ENCODE results near the gene PITPNC1.

PITPNC1 gene

DNA sequence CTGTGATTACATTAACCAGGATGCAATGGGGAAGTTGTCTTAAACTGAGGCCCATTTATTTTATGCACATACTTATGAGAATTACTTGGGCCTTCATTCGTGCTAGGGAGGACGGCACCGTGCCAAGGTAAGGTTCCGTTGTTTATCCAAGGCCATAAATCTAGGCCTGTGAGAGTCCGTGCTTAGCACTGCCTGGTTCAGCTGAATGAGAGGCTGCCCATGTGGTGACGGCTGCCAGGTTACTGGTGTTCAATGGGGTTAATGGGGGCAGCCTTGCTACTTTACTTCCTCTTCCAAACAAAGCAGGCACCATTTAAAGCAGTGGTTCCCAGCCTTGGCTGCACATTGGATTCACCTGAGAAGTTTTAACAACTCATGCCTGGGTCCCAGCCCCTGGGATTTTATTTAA, 205.6 kb downstream of the PITPNC1 start:
- TF ChIP-seq, protein P1, sequence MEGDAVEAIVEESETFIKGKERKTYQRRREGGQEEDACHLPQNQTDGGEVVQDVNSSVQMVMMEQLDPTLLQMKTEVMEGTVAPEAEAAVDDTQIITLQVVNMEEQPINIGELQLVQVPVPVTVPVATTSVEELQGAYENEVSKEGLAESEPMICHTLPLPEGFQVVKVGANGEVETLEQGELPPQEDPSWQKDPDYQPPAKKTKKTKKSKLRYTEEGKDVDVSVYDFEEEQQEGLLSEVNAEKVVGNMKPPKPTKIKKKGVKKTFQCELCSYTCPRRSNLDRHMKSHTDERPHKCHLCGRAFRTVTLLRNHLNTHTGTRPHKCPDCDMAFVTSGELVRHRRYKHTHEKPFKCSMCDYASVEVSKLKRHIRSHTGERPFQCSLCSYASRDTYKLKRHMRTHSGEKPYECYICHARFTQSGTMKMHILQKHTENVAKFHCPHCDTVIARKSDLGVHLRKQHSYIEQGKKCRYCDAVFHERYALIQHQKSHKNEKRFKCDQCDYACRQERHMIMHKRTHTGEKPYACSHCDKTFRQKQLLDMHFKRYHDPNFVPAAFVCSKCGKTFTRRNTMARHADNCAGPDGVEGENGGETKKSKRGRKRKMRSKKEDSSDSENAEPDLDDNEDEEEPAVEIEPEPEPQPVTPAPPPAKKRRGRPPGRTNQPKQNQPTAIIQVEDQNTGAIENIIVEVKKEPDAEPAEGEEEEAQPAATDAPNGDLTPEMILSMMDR (IDR thresholded peaks at IDR 0.05; ENCODE audit: low read depth, low read length): no peak
- no peak overlapping the region for H3K4me3 ChIP-seq (ENCODE audit: low read depth, low read length)

DNA sequence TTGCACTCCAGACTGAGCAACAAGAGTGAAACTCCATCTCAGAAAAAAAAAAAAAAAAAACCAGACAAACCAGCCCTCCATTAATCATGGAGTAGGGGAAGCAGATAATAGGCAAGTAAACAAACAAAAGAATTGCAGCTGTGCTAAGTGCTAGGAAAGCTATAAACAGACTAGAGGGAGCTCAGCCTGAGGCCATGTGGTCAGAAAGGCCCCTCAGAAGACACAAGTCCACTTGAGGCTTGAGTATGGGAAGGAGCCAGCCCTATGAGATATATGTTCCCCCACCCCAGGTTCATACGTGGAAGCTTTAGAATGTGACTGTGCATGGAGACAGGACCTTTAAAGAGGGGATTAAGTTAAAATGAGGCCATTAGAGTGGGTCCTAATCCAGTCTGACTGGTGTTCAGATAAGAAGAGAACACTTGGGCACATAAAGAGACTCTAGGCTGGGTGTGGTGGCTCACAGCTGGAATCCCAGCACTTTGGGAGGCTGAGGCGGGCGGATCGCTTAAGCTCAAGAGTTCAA, 208.1 kb downstream of the PITPNC1 start:
- no peak overlapping the region for H3K4me3 ChIP-seq (ENCODE audit: low read depth, low read length)
- TF ChIP-seq, protein P1 (IDR thresholded peaks at IDR 0.05; ENCODE audit: low read depth, low read length): no peak

DNA sequence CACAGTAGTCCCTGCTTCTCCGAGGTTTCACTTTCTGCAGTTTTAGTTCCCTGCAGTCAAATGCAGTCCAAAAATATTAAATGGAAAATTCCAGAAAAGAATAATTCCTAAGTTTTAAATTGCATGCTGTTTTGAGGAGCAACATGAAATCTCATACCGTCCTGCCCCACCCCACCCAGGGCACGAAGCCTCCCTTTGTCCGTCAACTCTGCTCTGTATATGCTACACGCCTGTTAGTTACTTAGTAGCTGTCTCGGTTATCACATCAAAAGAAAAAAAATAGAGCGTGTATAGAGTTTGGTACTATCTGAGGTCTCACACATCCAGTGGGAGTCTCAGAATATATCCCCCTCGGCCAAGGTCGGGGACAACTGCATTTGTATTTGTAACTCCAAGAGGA, 211.2 kb downstream of the PITPNC1 start:
- TF ChIP-seq, protein P1 (IDR thresholded peaks at IDR 0.05; ENCODE audit: low read depth, low read length): no peak
- H3K4me3 ChIP-seq (ENCODE audit: low read depth, low read length): no peak overlapping the region

DNA sequence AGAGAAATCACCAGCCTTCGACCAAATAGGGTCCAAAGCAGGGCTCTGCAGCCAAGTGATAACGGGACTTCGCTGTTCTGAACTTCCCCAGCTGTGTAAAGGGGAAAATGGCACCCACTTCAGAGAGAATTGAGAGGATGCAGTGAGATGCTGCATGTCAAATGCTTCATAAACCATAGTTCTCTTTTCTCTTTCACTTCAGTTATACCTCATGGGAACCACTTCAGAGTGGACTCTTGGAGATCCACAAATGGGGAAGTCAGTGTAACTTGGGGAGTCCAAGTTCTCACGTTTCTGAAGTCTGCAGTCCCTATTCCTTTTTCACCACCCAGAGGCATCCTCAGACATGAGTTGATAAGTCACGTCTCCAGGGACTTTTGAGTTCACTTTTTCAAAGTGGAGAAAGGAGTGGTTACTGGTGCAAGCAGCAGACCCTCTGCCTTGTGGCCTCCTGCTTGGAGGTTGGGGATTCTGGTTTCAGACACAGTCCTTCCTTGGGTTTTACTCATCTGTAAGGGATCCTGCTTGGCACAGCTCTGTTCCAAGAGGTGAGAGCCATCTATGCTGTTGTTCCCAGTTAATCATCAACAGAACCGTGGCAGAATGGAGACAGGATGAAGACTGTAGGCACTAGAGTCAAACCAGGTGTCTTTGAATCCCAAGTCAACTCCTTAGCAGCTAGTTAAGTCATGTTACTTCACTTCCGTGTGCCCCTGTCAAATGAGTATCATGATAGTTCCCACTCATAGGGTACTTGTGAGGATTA, 217.2 kb downstream of the PITPNC1 start:
- TF ChIP-seq, protein P1 (IDR thresholded peaks at IDR 0.05; ENCODE audit: low read depth, low read length): no peak

DNA sequence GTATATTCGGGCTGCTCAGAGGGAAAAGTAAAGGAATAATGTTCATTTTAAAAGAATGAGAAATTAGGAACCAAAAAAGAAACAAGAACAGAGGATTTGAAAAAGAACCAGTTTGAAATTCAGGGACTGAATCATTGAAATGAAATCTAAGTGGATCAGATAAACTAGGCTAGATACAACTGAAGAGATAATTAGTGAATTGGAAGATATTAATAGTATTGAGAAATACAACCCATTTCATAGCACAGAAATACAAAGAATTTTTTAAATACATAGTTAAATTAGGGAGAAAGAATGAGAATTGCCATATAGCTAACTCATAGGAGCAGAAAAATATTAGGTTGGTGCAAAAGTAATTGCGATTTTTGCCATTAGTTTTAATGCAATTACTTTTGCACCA, 223.3 kb downstream of the PITPNC1 start:
- no peak overlapping the region for H3K4me3 ChIP-seq (ENCODE audit: low read depth, low read length)
- TF ChIP-seq, protein P1 (IDR thresholded peaks at IDR 0.05; ENCODE audit: low read depth, low read length): no peak

More for the DNA sequence above, 217.2 kb downstream of the PITPNC1 start:
- no peak overlapping the region for H3K4me3 ChIP-seq (ENCODE audit: low read depth, low read length)

DNA sequence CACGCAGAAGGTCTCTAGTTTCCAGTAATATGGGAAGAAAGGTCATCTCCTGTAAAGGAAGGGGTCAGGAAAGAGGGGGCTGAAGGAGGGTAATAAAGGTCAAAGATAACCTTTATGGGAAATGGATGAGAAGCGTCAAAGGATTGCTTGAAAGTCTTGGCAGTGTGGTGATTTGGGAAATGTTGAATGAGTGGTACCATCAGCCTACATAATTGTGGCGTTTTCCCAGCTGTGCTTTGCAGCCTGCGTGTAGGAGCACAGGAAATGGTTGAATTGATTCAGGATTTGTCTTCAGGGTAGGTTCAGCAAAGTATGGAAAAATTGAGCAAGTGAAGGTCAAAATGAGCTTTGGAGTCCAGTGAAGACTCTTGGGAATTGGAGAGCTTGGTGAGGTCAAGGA, 224.8 kb downstream of the PITPNC1 start:
- TF ChIP-seq, protein P1 (IDR thresholded peaks at IDR 0.05; ENCODE audit: low read depth, low read length): no peak
- H3K4me3 ChIP-seq (ENCODE audit: low read depth, low read length): no peak overlapping the region

DNA sequence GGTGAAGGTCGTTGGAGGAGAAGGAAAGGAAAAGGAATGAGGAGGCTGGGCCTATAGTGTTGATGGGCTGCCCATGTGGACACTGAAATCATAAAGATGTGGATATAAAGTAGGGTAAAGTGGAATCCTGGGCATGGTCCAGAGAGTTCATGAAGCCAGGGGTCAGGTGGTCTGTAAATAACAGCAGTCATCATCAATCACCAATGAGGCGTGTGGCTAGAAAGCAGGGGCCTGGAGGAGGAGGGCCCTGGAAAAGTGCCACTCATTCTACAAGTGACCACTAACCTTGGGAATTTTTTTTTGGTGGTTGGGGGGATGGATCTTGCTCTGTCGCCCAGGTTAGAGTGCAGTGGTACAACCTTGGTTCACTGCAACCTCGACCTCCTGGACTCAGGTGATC, 225.4 kb downstream of the PITPNC1 start:
- TF ChIP-seq, protein P1 (IDR thresholded peaks at IDR 0.05; ENCODE audit: low read depth, low read length): no peak
- H3K4me3 ChIP-seq (ENCODE audit: low read depth, low read length): no peak overlapping the region

Data from WI38 (cell line).